HEK293 (cell line): Measurements from ENCODE around the gene CCDC86.

ENCODE experiments used
- CTCF ChIA-PET: fragments of 350-600 bp; formaldehyde crosslinking; extraction: SDS; loops from one replicate; lab custom pipeline; 2021; ENCODE audit warnings: antibody characterized with exemption; lab: Yijun Ruan, JAX
- POLR2A ChIA-PET: fragments of 300-600 bp; formaldehyde crosslinking; extraction: SDS; loops from one replicate; lab custom pipeline; 2020; ENCODE audit warnings: antibody characterized with exemption, inconsistent platforms; lab: Yijun Ruan, JAX
- H3K27ac ChIP-seq: fragments of 200-500 bp; sonication (Bioruptor generic); 2 replicates; pipeline ENCODE4 v1.5.1; 2014; ENCODE audit warnings: low read depth, low read length, control low read depth, inconsistent platforms; ENCODE audit errors: extremely low read depth
- H3K36me3 ChIP-seq, 2 experiments: fragments of 200-500 bp in 1 of 2; sonication (Bioruptor generic) in 1 of 2; 1 replicate in 1 of 2; 2 replicates in 1 of 2; pipeline ENCODE4 v1.5.1; 2014 to 2017; ENCODE audit warnings: inconsistent platforms in 2 of 2, low read length in 2 of 2; ENCODE audit not compliant: control insufficient read depth in 2 of 2, insufficient read depth in 1 of 2
- H3K4me1 ChIP-seq: fragments of 200-500 bp; sonication (Bioruptor generic); 2 replicates; pipeline ENCODE4 v1.5.1; 2014; ENCODE audit warnings: mild to moderate bottlenecking, low read length, inconsistent platforms; ENCODE audit not compliant: control insufficient read depth, insufficient read depth
- H3K4me3 ChIP-seq: 2 replicates; pipeline ENCODE4 v1.5.1; 2011; ENCODE audit warnings: low read depth, mild to moderate bottlenecking, control low read depth, low read length, moderate library complexity
- H3K9me3 ChIP-seq: fragments of 200-500 bp; sonication (Bioruptor generic); 2 replicates; pipeline ENCODE4 v1.5.1; 2014; ENCODE audit warnings: low read depth, low read length, inconsistent platforms; ENCODE audit not compliant: control insufficient read depth, insufficient read depth
- BCL11B ChIP-seq: fragments of 450-650 bp; formaldehyde crosslinking; IDR thresholded peaks from 2 replicates; pipeline ENCODE4 v1.5.1; 2016; ENCODE audit warnings: low read depth, missing biosample characterization, missing genetic modification characterization
- GLI4 ChIP-seq: fragments of 450-650 bp; formaldehyde crosslinking; IDR thresholded peaks from 2 replicates; pipeline ENCODE4 v1.5.1; 2016; ENCODE audit warnings: missing biosample characterization, missing genetic modification characterization
- KLF1 ChIP-seq: fragments of 450-650 bp; formaldehyde crosslinking; IDR thresholded peaks from 2 replicates; pipeline ENCODE4 v1.5.1; 2016; ENCODE audit warnings: missing biosample characterization, missing genetic modification characterization
- KLF10 ChIP-seq: fragments of 450-650 bp; IDR thresholded peaks from 2 replicates; pipeline ENCODE4 v1.5.1; 2018; ENCODE audit warnings: missing biosample characterization, mild to moderate bottlenecking, missing genetic modification characterization
- KLF9 ChIP-seq: fragments of 450-650 bp; formaldehyde crosslinking; IDR thresholded peaks from 2 replicates; pipeline ENCODE4 v1.5.1; 2016; ENCODE audit warnings: missing biosample characterization, missing genetic modification characterization, low read depth
- SALL2 ChIP-seq: fragments of 450-650 bp; formaldehyde crosslinking; IDR thresholded peaks from 2 replicates; pipeline ENCODE4 v1.5.0; 2017; ENCODE audit warnings: missing biosample characterization, mild to moderate bottlenecking, missing genetic modification characterization, borderline replicate concordance
- ZBTB7A ChIP-seq: fragments of 450-650 bp; formaldehyde crosslinking; IDR thresholded peaks from 2 replicates; pipeline ENCODE4 v1.5.1; 2016; ENCODE audit warnings: low read depth, missing biosample characterization, missing genetic modification characterization
- ZNF114 ChIP-seq: fragments of 450-650 bp; formaldehyde crosslinking; IDR thresholded peaks from 2 replicates; pipeline ENCODE4 v1.5.0; 2017; ENCODE audit warnings: missing biosample characterization, missing genetic modification characterization
- ZNF16 ChIP-seq: fragments of 450-650 bp; formaldehyde crosslinking; IDR thresholded peaks from 2 replicates; pipeline ENCODE4 v1.5.1; 2016; ENCODE audit warnings: low read depth, missing biosample characterization, missing genetic modification characterization
- ZNF202 ChIP-seq: fragments of 450-650 bp; formaldehyde crosslinking; IDR thresholded peaks from 2 replicates; pipeline ENCODE4 v1.5.1; 2016; ENCODE audit warnings: missing biosample characterization, missing genetic modification characterization, borderline replicate concordance
- ZNF211 ChIP-seq: fragments of 450-650 bp; formaldehyde crosslinking; IDR thresholded peaks from 2 replicates; pipeline ENCODE4 v1.5.1; 2016; ENCODE audit warnings: low read depth, missing biosample characterization, missing genetic modification characterization
- ZNF350 ChIP-seq: fragments of 450-650 bp; formaldehyde crosslinking; IDR thresholded peaks from 2 replicates; pipeline ENCODE4 v1.5.0; 2017; ENCODE audit warnings: missing biosample characterization, mild to moderate bottlenecking, missing genetic modification characterization
- ZNF391 ChIP-seq: fragments of 450-650 bp; formaldehyde crosslinking; IDR thresholded peaks from 2 replicates; pipeline ENCODE4 v1.5.1; 2016; ENCODE audit warnings: low read depth, missing biosample characterization, missing genetic modification characterization, borderline replicate concordance
- ZNF423 ChIP-seq: fragments of 450-650 bp; formaldehyde crosslinking; IDR thresholded peaks from 2 replicates; pipeline ENCODE4 v1.5.1; 2016; ENCODE audit warnings: missing biosample characterization, missing genetic modification characterization
- ZNF426 ChIP-seq: fragments of 450-650 bp; formaldehyde crosslinking; IDR thresholded peaks from 2 replicates; pipeline ENCODE4 v1.5.1; 2017; ENCODE audit warnings: missing biosample characterization, missing genetic modification characterization, mild to moderate bottlenecking, inconsistent platforms, moderate library complexity
- ZNF529 ChIP-seq: fragments of 450-650 bp; formaldehyde crosslinking; IDR thresholded peaks from 2 replicates; pipeline ENCODE4 v1.5.1; 2017; ENCODE audit warnings: missing genetic modification characterization, missing biosample characterization; ENCODE audit not compliant: insufficient replicate concordance
- ZNF707 ChIP-seq: fragments of 450-650 bp; formaldehyde crosslinking; IDR thresholded peaks from 2 replicates; pipeline ENCODE4 v1.5.1; 2016; ENCODE audit warnings: missing biosample characterization, missing genetic modification characterization
- ZNF791 ChIP-seq: fragments of 450-650 bp; formaldehyde crosslinking; IDR thresholded peaks from 2 replicates; pipeline ENCODE4 v1.5.1; 2016; ENCODE audit warnings: missing biosample characterization, missing genetic modification characterization
- TF ChIP-seq, protein P1 (sequence below): fragments of 450-650 bp; formaldehyde crosslinking; IDR thresholded peaks from 2 replicates; pipeline ENCODE4 v1.5.1; 2016; ENCODE audit warnings: missing biosample characterization, missing genetic modification characterization
- TF ChIP-seq, protein P2 (sequence below): fragments of 450-650 bp; formaldehyde crosslinking; IDR thresholded peaks from 2 replicates; pipeline ENCODE4 v1.5.0; 2017; ENCODE audit warnings: missing biosample characterization, missing genetic modification characterization, borderline replicate concordance
- TF ChIP-seq, protein P3 (sequence below): fragments of 450-650 bp; IDR thresholded peaks from 2 replicates; pipeline ENCODE4 v1.5.1; 2018; ENCODE audit warnings: missing biosample characterization, mild to moderate bottlenecking, missing genetic modification characterization
- TF ChIP-seq, protein P4 (sequence below): fragments of 450-650 bp; formaldehyde crosslinking; IDR thresholded peaks from 2 replicates; pipeline ENCODE4 v1.5.1; 2016; ENCODE audit warnings: missing biosample characterization, missing genetic modification characterization
- TF ChIP-seq, protein P5 (sequence below): fragments of 450-650 bp; formaldehyde crosslinking; IDR thresholded peaks from 2 replicates; pipeline ENCODE4 v1.5.1; 2016; ENCODE audit warnings: missing biosample characterization, missing genetic modification characterization, low read depth

The CCDC86 gene

DNA sequence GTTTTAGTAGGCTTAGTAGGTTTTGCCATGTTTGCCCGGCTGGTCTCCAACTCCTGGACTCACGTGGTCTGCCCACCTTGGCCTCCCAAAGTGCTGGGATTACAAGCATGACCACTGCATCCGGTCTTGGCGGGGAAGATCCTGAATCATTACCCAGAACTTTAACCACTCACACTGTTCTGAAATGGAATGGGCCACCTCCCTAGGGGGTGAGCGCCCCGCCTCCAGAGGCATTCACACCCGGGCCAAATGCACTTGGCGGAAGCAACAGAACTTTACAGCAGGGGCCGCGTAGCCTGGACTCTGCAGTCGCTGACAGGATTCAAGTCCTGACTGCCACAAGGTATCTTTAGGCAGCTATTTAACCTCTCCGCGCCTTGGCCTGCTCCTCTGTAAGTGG is 5.4 kb downstream of the CCDC86 start:
- TF ChIP-seq GLI4 (tag by site-specific recombination), result no peak
- TF ChIP-seq ZNF202, result no peak
- no peak for TF ChIP-seq ZNF707 (tag by site-specific recombination)
- TF ChIP-seq, protein P1, sequence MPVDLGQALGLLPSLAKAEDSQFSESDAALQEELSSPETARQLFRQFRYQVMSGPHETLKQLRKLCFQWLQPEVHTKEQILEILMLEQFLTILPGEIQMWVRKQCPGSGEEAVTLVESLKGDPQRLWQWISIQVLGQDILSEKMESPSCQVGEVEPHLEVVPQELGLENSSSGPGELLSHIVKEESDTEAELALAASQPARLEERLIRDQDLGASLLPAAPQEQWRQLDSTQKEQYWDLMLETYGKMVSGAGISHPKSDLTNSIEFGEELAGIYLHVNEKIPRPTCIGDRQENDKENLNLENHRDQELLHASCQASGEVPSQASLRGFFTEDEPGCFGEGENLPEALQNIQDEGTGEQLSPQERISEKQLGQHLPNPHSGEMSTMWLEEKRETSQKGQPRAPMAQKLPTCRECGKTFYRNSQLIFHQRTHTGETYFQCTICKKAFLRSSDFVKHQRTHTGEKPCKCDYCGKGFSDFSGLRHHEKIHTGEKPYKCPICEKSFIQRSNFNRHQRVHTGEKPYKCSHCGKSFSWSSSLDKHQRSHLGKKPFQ (tag by site-specific recombination), result no peak
- no peak for TF ChIP-seq ZNF423 (tag by site-specific recombination)
- no peak for TF ChIP-seq ZNF114
- TF ChIP-seq SALL2, result no peak
- TF ChIP-seq, protein P2, sequence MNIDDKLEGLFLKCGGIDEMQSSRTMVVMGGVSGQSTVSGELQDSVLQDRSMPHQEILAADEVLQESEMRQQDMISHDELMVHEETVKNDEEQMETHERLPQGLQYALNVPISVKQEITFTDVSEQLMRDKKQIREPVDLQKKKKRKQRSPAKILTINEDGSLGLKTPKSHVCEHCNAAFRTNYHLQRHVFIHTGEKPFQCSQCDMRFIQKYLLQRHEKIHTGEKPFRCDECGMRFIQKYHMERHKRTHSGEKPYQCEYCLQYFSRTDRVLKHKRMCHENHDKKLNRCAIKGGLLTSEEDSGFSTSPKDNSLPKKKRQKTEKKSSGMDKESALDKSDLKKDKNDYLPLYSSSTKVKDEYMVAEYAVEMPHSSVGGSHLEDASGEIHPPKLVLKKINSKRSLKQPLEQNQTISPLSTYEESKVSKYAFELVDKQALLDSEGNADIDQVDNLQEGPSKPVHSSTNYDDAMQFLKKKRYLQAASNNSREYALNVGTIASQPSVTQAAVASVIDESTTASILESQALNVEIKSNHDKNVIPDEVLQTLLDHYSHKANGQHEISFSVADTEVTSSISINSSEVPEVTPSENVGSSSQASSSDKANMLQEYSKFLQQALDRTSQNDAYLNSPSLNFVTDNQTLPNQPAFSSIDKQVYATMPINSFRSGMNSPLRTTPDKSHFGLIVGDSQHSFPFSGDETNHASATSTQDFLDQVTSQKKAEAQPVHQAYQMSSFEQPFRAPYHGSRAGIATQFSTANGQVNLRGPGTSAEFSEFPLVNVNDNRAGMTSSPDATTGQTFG, result no peak
- TF ChIP-seq ZNF791 (tag by site-specific recombination), result no peak
- TF ChIP-seq ZNF426, result no peak
- TF ChIP-seq, protein P3, sequence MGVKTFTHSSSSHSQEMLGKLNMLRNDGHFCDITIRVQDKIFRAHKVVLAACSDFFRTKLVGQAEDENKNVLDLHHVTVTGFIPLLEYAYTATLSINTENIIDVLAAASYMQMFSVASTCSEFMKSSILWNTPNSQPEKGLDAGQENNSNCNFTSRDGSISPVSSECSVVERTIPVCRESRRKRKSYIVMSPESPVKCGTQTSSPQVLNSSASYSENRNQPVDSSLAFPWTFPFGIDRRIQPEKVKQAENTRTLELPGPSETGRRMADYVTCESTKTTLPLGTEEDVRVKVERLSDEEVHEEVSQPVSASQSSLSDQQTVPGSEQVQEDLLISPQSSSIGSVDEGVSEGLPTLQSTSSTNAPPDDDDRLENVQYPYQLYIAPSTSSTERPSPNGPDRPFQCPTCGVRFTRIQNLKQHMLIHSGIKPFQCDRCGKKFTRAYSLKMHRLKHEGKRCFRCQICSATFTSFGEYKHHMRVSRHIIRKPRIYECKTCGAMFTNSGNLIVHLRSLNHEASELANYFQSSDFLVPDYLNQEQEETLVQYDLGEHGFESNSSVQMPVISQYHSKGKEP (tag by site-specific recombination), result no peak
- TF ChIP-seq ZBTB7A, result no peak
- no peak for TF ChIP-seq ZNF16
- TF ChIP-seq KLF9, result no peak
- TF ChIP-seq, all 188 proteins: peak for 0
- Histone ChIP-seq H3K36me3 (peaks cover 0 to 62% of the 10 kb centered on the region in 2 experiments; a peak in 1 of 3 replicates), H3K4me1 (no peaks in the 10 kb centered on the region), H3K27ac (no peak overlapping the region), H3K9me3 (no peaks in the 10 kb centered on the region), H3K4me3 (no peak overlapping the region)
- POLR2A ChIA-PET, result interaction anchor here (0.6 kb wide), 1 partner anchor 509 kb away, joined by 6 read pairs; no protein-coding TSS in a partner anchor
- CTCF ChIA-PET, result no interaction called here

DNA sequence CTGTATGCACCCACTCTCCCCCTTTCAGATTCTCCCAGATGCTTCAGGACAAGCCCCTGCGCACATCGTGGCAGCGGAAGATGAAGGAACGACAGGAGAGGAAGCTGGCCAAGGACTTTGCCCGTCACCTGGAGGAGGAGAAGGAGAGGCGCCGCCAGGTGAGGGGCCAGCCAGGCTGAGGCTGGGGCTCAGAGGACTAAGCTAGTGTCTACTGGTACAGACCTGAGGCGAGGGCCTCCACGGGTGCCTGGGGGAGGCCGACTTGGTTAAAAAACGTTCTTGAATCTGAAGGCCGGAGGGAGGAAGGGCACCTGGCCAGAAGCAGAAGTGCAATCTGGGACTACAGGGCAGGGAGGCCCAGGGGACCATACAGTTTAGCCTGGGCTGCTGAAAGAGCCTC is 6.0 kb downstream of the CCDC86 start:
- no peak for TF ChIP-seq KLF1 (tag by site-specific recombination)
- no peak for TF ChIP-seq ZNF529 (tag by site-specific recombination)
- H3K4me1 ChIP-seq, result no peaks in the 10 kb centered on the region
- peaks cover 0 to 62% of the 10 kb centered on the region in 2 experiments; a peak in 1 of 3 replicates for H3K36me3 ChIP-seq
- no peaks in the 10 kb centered on the region for H3K9me3 ChIP-seq
- ChIA-PET POLR2A (no interaction called here), CTCF (no interaction called here)
- H3K4me3 ChIP-seq, result no peak overlapping the region
- no peak overlapping the region for H3K27ac ChIP-seq

DNA sequence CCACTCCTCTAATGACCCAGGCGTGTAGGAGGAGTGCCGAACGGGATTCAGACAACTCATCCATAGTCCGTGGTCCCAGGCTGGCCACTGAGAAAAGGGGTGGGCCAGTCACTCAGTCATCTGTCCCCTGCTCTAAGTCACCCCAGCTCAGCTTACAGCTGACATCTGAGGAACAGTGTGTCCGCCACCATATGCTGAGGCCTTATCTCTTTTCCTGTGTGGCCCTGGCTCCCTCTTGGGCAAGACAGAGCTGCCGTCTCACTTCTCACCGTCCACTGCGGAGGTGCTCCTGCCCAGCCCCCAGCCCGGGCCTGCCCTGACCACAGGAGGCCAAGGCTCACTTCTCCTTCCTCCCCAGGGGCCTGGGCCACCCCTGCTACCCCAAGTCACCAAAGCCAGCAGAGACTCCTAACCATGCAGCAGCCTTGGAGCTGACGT is 6.8 kb downstream of the CCDC86 start:
- Histone ChIP-seq H3K27ac (no peak overlapping the region), H3K36me3 (peaks cover 0 to 62% of the 10 kb centered on the region in 2 experiments; a peak in 1 of 3 replicates), H3K9me3 (no peaks in the 10 kb centered on the region), H3K4me1 (no peaks in the 10 kb centered on the region), H3K4me3 (no peak overlapping the region)
- POLR2A ChIA-PET, result no interaction called here
- CTCF ChIA-PET, result no interaction called here
- TF ChIP-seq BCL11B (tag by site-specific recombination), result no peak
- TF ChIP-seq, protein P4, sequence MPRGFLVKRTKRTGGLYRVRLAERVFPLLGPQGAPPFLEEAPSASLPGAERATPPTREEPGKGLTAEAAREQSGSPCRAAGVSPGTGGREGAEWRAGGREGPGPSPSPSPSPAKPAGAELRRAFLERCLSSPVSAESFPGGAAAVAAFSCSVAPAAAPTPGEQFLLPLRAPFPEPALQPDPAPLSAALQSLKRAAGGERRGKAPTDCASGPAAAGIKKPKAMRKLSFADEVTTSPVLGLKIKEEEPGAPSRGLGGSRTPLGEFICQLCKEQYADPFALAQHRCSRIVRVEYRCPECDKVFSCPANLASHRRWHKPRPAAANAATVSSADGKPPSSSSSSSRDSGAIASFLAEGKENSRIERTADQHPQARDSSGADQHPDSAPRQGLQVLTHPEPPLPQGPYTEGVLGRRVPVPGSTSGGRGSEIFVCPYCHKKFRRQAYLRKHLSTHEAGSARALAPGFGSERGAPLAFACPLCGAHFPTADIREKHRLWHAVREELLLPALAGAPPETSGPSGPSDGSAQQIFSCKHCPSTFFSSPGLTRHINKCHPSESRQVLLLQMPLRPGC (tag by site-specific recombination), result no peak
- TF ChIP-seq KLF10, result no peak
- TF ChIP-seq ZNF350 (tag by site-specific recombination), result no peak
- no peak for TF ChIP-seq ZNF391 (tag by site-specific recombination)
- TF ChIP-seq ZNF211 (tag by site-specific recombination), result no peak
- TF ChIP-seq, protein P5, sequence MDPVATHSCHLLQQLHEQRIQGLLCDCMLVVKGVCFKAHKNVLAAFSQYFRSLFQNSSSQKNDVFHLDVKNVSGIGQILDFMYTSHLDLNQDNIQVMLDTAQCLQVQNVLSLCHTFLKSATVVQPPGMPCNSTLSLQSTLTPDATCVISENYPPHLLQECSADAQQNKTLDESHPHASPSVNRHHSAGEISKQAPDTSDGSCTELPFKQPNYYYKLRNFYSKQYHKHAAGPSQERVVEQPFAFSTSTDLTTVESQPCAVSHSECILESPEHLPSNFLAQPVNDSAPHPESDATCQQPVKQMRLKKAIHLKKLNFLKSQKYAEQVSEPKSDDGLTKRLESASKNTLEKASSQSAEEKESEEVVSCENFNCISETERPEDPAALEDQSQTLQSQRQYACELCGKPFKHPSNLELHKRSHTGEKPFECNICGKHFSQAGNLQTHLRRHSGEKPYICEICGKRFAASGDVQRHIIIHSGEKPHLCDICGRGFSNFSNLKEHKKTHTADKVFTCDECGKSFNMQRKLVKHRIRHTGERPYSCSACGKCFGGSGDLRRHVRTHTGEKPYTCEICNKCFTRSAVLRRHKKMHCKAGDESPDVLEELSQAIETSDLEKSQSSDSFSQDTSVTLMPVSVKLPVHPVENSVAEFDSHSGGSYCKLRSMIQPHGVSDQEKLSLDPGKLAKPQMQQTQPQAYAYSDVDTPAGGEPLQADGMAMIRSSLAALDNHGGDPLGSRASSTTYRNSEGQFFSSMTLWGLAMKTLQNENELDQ (tag by site-specific recombination), result no peak
